Measurements from ENCODE around the gene BCAR3.
"Not testable (repeated sequence)": the region's sequence is repeated elsewhere in the genome, so short reads cannot be mapped to it uniquely, and the experiment has no call there.

BCAR3 gene

GRCh38 chr1:93668121-93668520 is 13.5 kb downstream of the BCAR3 start:
- DNase-seq (ENCODE audit: low read depth) = no peak

DNA sequence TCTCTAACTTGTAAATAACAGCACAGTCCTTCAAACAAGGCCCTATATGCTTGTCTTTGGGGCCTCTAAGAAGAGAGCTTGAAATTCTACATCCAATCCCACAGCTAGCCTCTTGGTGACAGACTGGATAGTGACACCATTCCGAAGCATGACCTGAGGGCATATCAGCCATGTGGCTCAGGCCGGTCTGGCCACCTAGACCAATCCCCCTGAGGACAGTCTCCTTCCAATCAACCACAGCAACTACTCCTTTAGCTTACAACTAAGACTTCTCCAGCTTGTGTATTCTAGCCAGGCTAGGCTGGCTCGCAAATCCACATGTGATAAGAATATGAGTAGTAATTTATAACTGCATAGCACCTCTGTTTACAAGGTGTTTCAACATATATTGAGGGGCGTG is 14.0 kb downstream of the BCAR3 start:
- DNase-seq (ENCODE audit: low read depth) = no peak

DNA sequence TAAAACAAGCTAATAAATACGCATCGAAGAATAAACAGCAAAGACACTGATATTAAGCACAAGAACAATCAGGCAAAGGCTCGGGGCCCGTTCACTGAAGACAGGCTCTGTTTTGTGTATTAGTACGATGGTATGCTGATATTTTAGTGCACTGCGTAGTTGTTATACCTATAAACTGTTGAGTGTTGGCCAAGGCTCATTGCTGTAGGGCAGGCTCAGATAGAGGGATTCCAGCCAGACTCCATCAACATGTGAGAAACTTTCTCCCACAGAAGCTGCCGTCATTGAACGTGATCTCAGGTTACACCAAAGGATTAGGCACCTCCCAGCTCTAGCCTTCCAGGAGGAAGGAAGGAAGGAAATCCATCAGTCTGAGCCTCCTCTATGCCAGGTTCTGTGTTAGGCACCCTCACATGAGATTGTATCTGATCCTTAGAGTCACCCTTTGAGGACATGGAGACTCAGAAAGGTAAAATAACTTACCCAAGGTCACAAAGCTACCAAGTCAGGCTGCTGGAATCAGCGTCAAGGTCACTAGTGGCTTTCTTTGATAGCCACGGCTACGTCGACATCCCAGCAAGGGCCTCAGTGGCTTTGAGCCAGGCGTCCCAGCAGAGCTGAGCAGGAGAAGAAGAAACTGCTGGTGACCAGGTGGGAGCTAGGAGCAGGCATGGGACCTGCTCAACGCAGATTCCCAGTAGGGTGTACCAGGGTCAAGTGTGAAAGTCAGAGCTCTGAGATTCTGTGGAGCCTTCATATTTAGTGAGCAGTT is 14.8 kb downstream of the BCAR3 start:
- no peak for DNase-seq (ENCODE audit: low read depth)

DNA sequence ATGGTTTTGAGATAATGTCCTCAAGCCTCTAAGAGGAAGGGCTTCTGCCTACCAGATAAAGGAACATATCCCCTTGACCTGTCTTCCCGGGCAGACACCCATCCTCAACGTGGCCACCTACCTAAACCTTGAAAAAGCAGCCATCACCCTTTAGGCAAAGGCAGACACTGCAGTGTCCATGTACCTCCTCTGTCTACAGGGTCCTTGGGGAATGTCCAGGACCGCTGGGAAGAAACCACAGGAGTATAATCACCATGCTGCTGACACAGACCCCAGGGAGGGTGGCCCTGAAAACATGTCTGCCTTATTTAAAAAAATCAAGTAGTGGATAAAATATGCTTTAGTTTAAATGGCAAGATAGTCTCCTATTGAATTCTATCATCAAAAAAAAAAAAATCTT is 16.6 kb downstream of the BCAR3 start:
- no peak for DNase-seq (ENCODE audit: low read depth)

DNA sequence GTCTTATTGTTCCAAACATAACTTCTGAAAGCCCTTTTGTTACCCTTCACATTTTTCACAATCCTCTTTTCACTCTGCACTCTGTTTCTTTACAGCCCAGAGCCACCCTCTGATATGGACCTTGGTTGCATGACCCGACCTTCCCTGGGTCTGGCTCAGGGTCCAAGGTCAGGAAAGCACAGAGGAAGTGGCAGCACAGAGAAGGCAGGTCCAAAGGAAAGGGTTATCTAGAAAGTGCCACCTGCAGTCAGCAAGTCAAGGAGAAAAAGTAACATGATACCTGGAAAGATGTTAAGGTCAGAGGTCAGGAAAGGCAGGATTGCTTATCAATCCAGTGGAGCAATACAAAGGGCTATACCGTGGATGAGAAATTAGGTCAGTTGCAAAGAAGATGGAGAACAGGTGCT is 18.4 kb downstream of the BCAR3 start:
- no peak for DNase-seq (ENCODE audit: low read depth)

- DNase-seq (ENCODE audit: low read depth) = no peak
Measured at GRCh38 chr1:93662481-93663207, 19.0 kb downstream of the BCAR3 start.

- DNase-seq (ENCODE audit: low read depth) = no peak
Measured at GRCh38 chr1:93661829-93662474, 19.7 kb downstream of the BCAR3 start.

- DNase-seq (ENCODE audit: low read depth) = not testable (repeated sequence)
Measured at GRCh38 chr1:93661341-93661740, 20.3 kb downstream of the BCAR3 start.

- DNase-seq (ENCODE audit: low read depth) = no peak
Measured at GRCh38 chr1:93659822-93660503, 21.7 kb downstream of the BCAR3 start.

- DNase-seq (ENCODE audit: low read depth) = no peak
Measured at GRCh38 chr1:93658188-93658587, 23.4 kb downstream of the BCAR3 start.

GRCh38 chr1:93656491-93656890 is 25.1 kb downstream of the BCAR3 start:
- no peak for DNase-seq (ENCODE audit: low read depth)

DNA sequence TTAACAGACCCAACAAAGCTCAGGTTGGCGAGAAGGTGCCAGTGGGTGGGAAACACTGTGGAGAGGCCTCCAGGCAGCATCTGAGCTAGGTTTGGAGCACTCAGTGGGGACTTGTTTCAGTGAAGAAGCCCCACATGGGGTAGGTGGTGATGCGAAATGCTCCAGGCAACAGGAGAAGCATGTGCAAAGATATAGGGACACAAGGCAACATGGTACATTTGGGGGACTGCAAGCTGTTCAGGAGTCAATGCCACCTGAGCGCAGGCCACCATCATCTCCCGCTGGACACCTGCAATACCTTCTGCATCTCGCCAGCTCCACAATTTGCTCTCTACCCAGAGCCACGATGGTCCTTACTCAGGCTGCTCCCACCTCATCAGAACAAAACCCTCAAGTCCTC is 28.0 kb downstream of the BCAR3 start:
- no peak for DNase-seq (ENCODE audit: low read depth)

DNA sequence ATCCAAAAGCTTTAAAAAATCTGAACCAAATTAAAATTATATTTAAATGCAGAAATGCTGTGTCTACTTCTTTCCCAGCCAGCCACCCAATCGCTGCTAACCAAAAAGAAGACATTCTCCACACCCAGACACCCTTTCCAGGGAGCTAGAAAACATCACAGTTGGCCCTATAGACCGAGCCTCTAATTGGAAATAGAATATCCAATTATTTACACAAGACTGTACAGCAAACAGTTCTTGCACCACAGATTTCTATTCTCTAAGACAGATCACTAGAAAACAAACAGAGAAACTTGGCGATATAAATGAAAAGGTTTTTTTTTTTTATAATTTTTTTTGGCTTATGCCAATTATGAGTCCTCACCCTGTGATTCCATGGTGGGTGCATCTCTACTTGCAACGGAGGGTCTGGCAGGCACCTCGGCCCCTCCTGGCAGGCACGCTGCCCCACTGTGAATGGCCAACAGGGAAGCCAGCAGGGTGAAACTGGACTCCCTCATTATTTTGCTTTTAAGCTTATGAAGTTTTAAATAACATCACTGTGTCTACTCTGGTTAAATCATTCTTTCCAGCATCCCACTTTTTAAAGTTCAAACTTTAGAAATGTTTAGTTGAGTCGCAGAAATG is 29.2 kb downstream of the BCAR3 start:
- DNase-seq (ENCODE audit: low read depth) = no peak

GRCh38 chr1:93651695-93652094 is 29.9 kb downstream of the BCAR3 start:
- no peak for DNase-seq (ENCODE audit: low read depth)

GRCh38 chr1:93650159-93650558 is 31.5 kb downstream of the BCAR3 start:
- DNase-seq (ENCODE audit: low read depth) = not testable (repeated sequence)

DNA sequence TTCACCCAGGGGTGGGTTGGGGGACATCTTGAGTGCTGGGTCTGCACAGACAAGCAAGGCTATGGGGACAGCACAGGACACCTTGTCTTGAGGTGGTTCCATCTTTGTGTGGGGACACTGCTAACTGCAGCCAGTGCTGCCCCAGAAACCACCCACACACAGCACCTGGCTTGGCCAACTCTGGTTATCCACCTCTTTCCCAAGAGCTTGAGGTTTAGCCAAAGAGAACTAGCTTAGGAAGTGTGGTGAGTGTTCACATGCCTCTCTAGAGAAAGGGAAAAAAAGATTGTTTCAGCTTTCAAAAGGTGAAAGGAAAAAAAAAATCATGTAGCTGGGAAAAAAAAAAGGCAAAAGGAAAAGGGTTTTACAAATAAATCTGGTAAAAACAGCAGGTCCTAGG is 32.4 kb downstream of the BCAR3 start:
- no peak for DNase-seq (ENCODE audit: low read depth)

- DNase-seq (ENCODE audit: low read depth) = no peak
Measured at GRCh38 chr1:93648656-93649055, 33.0 kb downstream of the BCAR3 start.

- DNase-seq (ENCODE audit: low read depth) = no peak
Measured at GRCh38 chr1:93641527-93641926, 40.1 kb downstream of the BCAR3 start.

- no peak for DNase-seq (ENCODE audit: low read depth)
Measured at GRCh38 chr1:93640656-93641440, 40.8 kb downstream of the BCAR3 start.

DNA sequence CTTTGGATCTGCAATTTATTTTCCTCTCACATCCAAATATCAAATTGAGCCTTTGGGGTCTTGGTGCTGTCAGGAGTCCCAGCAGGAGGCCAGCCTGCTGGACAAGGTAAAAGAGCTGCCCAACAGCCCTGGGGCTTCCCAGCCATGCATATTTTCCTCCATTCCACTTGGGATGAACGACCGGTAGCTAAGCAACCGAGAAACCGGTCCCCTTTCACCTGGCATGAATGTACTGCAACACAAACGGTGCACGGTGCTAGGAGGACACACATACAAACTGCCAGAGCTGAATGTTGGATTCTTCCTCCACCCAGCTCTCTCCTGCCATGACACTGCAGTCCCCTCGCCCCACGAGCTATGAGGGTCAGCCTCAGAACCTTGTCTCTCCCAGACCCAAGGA is 42.7 kb downstream of the BCAR3 start:
- DNase-seq (ENCODE audit: low read depth) = no peak

DNA sequence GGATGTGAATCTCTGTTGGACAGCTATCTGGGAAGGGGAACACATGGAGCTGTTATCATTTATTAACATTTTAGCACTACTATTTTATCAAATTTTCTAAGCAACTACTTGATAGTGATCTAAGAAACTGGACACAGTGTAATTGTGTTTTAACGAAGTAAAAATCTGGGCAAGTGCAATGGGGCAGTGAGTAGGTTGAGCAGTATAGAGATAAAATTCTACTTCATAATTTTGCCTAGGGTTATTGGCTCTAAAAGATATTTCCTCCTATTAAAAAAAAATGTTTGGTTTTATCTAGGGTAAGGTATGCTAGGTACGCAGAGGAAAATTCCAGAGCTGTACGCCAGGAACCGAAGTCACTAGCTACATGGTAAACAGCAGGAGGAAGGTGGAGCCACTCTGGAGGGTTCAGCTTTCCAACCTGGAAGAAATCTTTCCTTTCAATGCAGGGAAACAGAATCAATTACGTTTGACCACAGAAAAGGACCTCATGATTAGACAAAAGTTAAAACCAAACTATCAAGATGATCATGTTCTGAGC is 43.3 kb downstream of the BCAR3 start:
- DNase-seq (ENCODE audit: low read depth) = no peak
